PC-9 (cell line): ENCODE measurements around the gene CD300H.

Source experiments
- EZH2 ChIP-seq: fragments of 200-600 bp; sonication (generic); IDR thresholded peaks from 2 replicates; pipeline ENCODE4 v1.8.0; 2017; ENCODE audit warnings: antibody characterized with exemption, low read depth
- TF ChIP-seq, protein P1 (sequence below): fragments of 200-600 bp; sonication (generic); conservative IDR thresholded peaks from 2 replicates; pipeline ENCODE4 v1.6.1; 2017; ENCODE audit warnings: mixed run types, antibody characterized with exemption, mild to moderate bottlenecking, moderate library complexity

DNA sequence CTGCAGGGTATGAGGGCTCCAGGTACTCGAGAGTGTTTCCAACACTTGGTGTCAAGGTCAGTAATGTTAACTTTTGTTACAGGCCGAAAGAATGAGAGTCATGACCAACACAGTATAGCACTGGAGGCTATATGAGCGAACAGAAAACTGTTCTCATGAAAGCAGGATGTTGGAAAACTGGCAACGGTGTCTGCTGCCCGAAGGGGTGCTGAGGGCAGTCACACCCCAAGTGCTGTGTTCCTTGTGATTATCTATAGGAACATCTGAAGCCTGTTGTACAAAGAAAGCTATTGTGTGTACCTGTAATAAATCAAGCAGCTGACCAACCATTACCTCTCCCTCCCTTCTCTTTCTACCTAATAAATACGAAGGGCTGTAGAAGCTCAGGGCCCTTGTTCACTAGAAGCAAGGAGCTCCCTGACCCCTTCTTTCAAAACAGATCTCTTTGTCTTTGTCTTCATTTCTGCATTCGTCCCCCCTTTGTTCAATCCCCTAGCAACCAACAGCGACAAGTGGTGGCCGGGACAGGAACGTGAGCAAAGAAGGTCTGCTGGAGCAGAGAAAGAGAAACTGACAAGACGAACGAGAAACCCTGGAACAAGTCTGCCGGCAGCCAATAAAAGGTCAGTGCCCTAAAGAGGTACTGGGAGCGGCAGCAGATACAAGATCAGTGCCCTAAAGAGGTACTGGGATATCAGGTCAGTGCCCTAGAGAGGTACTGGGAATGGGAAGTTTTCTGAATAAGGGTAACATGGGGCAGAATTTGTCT, 17.2 kb upstream of the CD300H start:
- TF ChIP-seq, protein P1, sequence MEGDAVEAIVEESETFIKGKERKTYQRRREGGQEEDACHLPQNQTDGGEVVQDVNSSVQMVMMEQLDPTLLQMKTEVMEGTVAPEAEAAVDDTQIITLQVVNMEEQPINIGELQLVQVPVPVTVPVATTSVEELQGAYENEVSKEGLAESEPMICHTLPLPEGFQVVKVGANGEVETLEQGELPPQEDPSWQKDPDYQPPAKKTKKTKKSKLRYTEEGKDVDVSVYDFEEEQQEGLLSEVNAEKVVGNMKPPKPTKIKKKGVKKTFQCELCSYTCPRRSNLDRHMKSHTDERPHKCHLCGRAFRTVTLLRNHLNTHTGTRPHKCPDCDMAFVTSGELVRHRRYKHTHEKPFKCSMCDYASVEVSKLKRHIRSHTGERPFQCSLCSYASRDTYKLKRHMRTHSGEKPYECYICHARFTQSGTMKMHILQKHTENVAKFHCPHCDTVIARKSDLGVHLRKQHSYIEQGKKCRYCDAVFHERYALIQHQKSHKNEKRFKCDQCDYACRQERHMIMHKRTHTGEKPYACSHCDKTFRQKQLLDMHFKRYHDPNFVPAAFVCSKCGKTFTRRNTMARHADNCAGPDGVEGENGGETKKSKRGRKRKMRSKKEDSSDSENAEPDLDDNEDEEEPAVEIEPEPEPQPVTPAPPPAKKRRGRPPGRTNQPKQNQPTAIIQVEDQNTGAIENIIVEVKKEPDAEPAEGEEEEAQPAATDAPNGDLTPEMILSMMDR: no peak
- no peak for TF ChIP-seq EZH2
